HuH-7.5 (cell line): Measurements from ENCODE around the gene ADAP2.
"Not testable (repeated sequence)": the region's sequence is repeated elsewhere in the genome, so short reads cannot be mapped to it uniquely, and the experiment has no call there.

Experiments used
- DNase-seq: peaks from one replicate; pipeline ENCODE4 v3.0.0; 2011; ENCODE audit warnings: low spot score

ADAP2 gene

DNA sequence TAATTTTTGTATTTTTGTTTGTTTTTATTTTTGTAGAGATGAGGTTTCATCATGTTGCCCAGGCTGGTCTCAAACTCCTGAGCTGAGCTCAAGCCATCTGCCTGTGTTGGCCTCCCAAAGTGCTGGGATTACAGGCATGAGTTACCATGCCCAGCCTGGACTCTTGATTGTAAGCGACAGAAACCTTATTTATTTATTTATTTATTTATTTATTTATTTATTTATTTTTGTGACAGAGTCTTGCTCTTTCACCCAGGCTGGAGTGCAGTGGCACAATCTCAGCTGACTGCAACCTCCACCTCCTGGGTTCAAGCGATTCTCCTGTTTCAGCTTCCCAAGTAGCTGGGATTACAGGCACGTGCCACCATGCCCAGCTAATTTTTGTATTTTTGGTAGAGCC, 8.1 kb downstream of the ADAP2 start:
- DNase-seq = not testable (repeated sequence)

DNA sequence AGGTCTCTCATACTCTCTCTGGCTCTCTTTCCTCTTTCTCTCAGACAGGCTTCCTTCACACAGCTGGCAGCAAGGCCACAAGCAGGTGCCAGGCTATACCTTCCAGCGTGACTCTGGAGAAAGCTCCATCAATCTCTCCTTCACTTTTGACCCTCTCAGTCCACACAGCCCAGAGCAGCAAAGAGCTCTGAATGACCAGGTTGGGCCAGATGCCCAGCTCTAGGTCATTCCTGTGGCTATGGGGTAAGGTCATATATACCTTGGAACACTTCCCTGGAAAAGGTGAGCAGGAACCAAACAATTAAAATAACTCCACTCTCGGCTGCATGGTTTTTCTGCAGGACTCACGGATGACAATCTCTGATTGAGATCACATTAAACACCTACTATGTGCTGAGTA, 8.8 kb downstream of the ADAP2 start:
- no peak for DNase-seq

DNA sequence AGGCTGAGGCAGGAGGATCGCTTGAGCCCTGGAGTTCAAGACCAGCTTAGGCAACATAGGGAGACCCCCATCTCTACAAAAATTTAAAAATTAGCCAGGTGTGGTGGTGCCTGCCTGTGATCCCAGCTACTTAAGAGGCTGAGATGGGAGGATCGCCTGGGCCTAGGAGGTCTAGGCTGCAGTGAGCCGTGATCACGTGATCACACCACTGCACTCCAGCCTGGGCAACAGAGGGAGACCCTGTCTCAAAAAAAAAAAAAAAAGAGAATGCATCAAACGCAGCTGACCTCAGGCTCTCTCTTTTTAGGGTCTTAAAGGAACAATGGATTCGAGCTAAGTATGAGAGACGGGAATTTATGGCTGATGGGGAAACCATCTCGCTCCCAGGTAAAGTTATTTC, 9.8 kb downstream of the ADAP2 start:
- not testable (repeated sequence) for DNase-seq

DNA sequence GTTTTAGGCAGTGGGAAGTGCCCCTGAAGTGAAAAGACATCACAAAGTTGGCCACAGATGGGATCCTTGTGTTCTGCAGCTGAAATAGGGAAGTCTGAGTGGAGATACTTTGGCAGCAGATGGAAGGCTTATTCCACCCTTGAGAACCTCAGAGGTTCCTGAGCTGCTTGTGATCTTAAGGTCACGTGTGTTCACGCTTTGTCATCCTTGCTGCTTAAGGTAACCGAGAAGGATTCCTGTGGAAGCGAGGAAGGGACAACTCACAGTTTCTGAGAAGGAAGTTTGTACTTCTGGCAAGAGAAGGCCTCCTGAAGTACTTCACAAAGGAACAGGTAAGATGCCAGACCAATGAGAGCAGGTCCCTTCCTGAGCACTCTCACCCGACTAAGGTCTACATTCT, 12.2 kb downstream of the ADAP2 start:
- no peak for DNase-seq

DNA sequence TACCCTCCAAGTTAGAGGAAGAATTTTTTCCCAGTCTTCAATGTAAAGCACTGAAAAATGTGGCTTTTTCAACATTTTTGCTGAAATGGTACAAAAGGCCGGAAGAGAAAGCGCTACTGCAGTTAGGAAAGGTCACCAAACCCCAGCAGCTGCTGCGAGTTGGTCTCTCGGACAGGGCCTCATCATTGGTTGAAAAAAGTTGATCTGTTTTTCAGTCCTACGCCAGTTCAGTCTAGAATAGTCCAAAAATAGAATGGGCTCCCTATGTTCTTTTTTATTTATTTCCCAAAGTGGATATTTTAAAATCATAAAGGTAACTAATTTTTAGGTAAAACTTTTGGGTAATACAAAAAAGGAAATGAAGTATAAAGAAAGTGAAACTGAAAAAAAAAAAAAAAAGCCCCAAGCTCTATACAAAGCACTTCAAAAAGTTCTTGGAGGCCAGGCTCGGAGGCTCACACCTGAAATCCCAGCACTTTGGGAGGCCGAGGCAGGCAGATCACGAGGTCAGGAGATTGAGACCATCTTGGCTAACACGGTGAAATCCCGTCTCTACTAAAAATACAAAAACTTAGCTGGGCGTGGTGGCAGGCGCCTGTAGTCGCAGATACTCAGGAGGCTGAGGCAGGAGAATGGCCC, 17.4 kb downstream of the ADAP2 start:
- no peak for DNase-seq

DNA sequence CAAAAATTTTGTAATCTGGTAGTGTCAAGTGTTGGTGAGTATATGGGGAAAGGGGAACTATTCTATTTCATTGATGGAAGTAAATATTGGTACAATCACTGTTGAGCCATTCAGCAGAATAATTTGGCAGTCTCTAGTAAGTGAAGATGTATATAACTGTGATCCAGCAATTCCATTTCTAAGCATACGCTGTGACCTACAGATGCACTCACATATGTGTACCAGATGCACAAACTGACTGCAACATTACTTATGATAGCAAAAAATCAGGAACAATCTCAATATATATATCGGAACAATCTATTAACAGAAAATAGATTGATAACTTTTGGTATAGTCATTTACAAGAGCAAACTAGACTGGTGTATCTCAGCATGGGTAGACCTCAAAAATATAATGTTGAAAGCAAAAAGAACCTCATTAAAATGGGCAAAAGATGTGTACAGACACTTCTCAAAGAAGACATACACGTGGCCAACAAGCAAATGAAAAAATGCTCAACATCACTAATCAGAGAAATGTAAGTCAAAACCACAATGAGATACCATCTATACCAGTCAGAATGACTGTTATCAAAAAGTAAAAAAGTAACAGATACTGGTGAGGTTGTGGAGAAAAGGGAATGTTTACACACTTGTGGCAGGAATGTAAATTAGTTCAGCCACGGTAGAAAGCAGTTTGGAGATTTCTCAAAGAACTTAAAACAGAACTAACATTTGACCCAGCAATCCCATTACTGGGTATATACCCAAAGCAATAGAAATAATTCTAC, 20.7 kb downstream of the ADAP2 start:
- no peak for DNase-seq

DNA sequence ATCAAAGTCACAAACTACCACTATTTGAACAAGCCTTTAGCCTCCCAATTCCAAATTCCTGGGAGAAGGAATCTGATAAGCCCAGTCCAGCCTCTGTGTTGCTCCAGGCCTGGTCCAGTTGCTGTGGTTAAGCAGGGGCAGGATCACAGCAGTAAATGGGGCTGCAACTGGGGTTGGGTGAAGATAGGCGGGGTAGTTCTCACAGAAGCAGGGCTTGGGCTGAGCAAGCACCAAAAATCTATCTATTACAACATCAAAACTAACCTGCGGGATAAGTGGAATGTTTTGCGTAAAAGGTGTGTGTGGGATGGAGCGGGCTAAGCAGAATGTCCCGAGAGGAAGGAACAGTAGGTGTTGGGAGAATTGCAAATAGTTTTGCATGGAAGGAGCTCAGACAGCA, 26.1 kb downstream of the ADAP2 start:
- no peak for DNase-seq

DNA sequence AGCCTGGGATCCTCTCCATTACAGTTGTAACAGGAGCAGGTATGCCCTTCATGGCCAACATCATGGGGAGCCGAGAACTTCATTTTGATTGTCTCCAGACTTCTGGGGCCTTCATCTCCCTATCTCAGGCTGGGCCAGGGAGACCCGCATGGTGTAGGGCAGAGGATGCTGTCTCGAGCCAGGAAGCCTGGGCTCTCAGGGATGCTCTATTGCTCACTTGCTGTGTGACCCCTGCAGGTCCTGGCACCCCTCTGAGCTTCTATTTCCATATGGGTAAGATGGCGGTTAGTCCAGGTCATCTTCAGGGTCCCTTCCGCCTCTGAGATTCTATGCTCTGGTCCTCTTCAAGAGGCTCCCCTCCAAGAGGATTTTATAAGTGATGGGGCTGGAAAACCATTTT, 28.4 kb downstream of the ADAP2 start:
- DNase-seq = no peak

DNA sequence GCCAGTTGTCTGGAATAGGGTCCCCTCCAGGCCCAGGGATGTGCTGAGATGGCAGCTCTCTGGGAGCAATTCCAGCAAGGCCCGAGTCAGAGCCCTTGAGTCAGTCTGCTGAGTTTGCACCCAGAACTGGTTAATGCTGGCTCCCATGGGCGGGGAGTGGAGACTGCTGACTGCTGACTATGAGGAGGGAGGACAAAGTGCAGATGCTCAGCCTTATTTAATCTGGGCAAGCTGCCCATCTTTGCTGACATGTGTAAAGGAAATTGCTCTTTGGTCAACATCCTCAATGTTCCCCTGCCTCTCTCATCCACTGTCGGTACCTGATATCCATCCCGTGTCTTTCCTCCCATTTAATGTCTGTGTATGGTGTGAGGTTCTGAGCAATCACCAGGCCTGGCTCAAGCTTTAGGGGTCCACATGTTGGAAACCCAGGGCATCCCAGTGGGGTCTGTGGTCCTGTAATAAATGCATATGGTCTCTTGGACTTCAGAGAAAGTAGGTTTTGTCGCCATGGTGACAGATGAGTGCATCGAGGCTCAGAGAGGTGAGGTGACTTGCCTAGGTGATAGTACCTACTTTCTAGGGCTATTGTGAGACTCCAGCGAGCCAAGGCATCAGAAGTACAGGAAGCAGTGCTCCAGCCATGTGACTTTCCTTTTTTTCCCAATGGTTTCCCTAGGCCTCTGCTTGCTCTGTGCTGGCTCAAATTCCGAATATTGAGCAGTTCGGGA, 29.1 kb downstream of the ADAP2 start:
- DNase-seq = peak; percentile 63

DNA sequence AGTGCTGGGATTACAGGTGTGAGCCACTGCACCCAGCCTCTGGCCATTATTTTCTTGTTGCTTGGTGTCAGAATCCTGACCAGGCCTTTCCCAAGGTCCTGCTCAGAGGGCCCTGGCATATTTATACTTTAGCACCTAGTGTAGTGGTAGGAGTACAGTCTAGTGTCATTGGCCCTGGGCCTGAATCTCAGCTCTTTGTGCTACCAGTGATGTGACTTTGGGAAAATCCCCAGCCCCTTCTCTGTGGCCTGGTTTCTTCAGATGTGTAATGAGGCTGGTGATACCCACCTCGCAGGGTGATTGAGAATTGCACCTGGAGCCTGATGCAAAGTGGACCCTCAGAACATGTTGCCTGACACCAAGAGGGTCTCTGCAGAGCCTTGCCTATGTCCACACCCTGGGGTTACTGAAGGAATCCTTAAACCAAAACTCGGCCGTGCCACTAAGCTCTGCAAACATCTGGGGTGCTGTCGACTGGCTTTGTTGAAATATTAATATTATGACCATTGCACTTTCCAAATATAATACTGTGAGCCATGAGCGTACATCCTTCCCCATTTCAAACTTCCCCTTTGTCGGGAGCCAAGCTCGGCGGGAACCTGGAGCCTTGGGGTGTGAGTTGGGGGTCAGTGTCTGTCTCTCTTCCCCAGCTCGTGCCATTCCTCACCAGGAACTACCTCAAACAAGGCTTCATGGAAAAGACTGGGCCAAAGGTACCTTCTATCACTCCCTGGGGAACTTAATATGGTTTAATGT, 31.1 kb downstream of the ADAP2 start:
- no peak for DNase-seq

DNA sequence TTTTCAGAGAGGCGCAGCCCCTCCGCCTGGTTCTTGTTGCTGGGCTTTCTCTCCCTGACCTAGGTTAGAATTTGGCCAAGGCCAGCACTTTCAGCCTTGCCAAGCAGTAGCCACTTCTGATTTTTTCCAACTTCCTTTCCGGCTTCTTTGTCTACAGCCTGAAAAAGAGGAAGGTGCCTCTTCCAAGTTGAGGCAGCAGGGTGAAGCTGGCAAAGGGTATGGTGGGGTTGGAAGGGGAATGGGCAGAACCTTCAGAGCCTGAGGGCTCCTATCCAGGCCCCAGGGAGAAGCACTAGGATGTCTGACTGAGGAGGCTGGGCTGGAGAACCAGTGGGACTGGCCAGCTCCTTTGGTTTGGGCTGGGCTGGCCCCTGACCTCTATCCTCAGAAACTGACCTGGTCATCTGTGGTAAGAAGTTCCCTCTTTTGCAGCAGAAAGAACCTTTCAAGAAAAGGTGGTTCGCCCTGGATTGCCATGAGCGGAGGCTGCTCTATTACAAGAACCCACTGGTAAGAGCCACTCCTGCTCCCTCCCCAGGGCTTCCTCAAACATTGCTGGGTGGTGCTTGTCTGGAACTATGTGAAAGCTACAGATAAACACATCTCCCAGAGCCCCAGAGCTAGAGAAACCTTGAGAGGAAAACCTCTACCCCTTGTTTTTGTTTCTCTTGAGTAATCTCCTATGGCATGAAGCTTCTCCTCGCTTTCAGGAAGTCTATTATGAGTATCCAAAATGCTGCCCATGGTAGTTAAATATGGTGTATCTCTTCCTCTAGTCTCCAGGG, 32.5 kb downstream of the ADAP2 start:
- DNase-seq = no peak

DNA sequence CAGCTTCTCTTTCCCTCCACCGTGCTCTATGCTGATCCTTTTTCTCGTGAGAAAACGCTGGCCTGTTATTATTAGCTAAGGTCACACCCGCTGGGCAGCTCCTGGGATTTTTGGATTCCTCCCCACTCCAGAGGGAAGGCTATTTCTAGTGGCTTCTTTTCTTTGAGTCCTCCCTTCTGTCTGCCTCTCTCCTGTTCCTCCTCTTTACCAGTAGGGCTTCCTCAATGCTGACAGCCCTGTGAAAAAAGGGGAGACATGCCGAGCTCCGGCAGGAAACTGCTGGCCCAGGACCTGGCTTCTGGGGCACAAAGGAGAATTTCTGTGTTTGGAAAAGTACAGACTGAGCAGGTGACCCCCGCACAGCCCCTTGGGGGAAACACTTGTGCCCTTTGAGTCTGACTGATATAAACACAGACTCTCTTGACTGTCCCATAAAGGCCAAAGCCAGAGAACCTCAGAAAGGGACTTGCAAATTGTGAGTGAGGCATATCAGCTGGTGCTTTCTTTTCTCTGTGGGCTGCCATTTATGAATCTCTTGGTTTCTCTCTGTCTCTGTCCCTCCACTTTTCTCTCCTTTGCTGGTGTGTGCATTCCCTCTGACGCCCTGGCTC, 35.1 kb downstream of the ADAP2 start:
- DNase-seq = no peak

DNA sequence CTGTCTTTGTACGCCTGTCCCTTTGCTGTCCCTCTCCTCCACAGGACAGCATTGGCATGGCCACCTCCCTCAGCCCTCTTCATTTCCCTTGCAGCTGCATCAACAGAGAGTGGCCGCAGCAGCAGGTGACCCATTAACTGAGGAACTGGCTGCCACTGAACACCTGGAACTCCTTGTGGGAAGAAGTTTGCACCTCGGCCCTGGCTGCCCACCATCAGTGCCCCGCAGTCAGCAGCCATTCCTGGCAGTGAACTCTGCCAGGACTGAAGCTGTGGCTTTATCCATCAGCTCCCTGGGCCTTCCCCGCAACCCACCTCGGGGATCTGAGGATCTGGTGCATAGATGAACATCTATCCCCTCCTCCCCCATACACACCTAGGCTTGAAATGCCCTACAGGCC, 36.0 kb downstream of the ADAP2 start:
- no peak for DNase-seq

DNA sequence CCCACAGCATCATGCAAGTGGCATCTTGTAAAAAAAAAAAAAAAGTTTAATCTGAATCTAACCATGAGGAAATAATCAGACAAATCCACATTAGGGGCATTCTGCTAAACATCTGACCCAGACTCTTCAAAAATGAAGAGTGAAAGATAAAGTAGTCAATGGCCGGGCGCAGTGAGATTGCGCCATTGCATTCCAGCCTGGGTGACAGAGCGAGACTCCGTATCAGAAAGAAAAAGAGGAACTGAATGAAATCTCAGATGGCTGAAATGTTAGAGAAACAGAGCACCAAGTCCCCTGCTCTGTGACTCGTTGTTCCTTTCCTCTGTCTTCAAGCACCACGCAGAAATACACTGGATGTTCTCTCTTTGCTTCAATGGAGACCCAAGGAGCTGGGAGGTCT, 36.4 kb downstream of the ADAP2 start:
- no peak for DNase-seq

DNA sequence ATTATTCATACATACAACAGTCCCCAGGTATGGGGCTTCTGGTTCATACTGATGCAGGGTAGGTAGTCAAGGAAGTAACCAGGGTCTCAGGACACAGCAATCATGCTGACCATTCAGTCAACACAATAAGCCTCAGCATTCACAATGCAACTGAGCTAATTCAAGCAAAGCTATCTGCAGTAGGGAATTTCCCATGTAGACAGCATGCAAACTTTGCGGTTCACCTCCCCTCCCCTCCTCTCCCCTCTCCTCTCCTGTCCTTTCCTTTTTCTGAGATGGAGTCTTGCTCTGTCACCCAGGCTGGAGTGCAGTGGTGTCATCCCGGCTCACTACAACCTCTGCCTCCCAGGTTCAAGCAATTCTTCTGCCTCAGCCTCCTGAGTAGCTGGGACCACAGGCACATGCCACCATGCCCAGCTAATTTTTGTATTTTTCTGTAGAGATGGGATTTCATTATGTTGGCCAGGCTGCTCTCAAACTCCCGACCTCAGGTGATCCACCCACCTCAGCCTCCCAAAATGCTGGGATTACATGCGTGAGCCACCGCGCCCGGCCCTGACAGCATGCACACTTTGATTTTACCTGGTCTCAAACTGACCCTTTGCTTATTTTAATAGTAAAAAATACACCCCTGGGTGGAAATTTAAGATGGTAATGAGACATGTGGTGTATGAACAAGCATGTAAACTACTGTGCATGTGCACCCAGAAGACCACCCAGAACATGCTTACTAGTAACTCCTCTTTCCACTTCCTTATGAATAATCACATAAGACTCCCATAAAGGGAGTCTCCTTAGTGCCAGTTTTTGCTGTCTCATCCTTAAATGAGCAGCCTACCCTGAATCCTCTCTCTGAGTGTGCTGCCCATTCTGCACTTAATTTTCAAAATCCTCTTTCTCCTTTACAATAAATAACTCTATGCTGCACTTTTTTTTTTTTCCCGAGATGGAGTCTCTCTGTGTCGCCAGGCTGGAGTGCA, 39.8 kb downstream of the ADAP2 start:
- DNase-seq = no peak

DNA sequence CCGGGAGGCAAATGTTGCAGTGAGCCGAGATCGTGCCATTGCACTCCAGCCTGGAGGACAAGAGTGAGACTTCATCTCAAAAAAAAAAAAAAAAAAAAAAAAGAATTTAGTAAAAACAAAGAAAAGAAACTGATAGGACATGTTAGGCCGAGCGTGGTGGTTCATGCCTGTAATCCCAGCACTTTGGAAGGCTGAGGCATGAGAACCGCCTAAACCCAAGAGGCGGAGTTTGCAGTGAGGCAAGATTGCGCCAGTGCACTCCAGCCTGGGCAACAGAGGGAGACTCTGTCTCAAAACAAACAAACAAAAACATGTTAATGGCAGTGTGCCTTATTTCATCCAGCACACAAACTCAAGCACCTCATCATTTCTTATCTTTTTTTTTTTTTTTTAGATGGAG, 42.6 kb downstream of the ADAP2 start:
- DNase-seq = not testable (repeated sequence)

DNA sequence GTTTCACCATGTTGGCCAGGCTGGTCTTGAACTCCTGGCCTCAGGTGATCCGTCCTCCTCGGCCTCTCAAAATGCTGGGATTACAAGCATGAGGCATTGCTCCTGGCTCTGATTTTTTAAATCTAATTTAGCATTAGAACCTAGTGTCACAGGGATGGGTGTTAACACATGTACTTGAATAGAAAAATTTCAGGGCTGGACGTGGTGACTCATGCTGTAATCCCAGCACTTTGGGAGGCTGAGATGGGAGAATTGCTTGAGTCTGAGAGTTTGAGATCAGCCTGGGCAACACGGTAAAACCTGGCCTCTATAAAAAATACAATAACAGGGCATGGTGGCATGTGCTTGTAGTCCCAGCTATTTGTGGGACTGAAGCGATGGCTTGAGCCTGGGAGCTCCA, 43.1 kb downstream of the ADAP2 start:
- DNase-seq = no peak

DNA sequence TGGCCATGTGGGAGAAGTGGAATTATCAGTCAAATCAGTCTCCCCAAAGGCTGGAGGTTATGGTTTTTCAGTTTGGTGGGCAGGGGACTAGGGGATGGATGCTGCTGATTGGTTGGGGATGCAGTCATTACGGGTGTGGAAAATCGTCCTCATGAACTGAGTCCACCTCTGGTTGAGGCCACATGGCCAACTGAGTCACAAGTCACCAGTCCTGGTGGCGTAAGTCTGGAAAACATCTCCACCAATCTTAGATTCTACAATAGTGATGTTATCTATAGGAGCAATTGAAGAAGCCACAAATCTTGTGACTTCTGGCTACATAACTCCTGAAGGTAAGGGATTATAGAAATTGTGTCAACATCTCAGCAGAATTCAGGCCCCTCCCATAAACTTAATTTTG, 43.9 kb downstream of the ADAP2 start:
- DNase-seq = no peak

DNA sequence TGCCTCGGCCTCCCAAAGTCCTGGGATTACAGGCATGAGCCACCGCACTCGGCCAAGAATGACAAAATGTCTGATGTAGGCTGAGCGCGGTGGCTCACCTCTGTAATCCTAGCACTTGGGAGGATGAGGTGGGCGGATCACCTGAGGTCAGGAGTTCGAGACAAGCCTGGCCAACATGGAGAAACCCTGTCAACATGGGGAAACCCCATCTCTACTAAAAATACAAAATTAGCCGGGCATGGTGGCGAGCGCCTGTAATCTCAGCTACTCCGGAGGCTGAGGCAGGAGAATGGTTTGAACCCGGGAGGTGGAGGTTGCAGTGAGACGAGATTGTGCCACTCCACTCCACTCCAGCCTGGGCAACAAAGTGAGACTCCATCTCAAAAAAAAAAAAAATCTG, 46.2 kb downstream of the ADAP2 start:
- DNase-seq = not testable (repeated sequence)
